GM12801 (cell line): ENCODE results near the gene RSU1.

Source experiments
- TF ChIP-seq, protein P1 (sequence below): IDR thresholded peaks from one replicate; pipeline ENCODE4 v1.5.1; 2011; ENCODE audit warnings: control low read depth; ENCODE audit not compliant: insufficient read length; ENCODE audit errors: extremely low read depth

Gene RSU1

DNA sequence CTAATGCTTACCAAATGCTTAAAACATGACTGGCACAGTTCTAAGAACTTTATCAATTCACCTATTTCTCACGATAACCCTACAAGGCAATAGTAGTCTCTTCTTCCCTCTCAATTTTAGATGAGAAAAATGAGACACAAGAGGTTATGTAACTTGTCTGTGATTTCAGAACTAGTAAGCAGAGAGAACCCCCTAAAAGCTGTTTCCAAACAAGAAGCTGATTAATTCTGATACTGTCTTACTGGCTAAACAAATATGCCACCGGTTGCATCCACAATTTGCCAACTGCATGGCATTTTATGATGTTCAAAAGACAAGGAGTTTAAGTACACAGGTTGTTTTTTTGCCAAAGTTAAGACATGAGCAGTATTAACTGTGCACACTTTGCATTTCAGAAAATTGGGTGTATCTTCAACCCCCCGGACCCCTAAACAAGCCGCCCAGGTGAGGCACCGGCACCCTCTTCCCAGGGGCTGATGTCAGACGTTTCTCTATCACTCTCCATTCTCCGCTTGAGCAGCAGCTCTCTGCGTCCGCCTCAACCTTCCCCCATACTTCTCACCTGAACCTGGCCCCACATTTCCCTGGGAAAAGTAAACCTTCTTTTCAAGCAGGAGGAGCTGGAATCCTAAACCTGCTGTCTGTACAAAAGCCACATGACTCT, 21.7 kb downstream of the RSU1 start:
- TF ChIP-seq, protein P1, sequence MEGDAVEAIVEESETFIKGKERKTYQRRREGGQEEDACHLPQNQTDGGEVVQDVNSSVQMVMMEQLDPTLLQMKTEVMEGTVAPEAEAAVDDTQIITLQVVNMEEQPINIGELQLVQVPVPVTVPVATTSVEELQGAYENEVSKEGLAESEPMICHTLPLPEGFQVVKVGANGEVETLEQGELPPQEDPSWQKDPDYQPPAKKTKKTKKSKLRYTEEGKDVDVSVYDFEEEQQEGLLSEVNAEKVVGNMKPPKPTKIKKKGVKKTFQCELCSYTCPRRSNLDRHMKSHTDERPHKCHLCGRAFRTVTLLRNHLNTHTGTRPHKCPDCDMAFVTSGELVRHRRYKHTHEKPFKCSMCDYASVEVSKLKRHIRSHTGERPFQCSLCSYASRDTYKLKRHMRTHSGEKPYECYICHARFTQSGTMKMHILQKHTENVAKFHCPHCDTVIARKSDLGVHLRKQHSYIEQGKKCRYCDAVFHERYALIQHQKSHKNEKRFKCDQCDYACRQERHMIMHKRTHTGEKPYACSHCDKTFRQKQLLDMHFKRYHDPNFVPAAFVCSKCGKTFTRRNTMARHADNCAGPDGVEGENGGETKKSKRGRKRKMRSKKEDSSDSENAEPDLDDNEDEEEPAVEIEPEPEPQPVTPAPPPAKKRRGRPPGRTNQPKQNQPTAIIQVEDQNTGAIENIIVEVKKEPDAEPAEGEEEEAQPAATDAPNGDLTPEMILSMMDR = no peak

DNA sequence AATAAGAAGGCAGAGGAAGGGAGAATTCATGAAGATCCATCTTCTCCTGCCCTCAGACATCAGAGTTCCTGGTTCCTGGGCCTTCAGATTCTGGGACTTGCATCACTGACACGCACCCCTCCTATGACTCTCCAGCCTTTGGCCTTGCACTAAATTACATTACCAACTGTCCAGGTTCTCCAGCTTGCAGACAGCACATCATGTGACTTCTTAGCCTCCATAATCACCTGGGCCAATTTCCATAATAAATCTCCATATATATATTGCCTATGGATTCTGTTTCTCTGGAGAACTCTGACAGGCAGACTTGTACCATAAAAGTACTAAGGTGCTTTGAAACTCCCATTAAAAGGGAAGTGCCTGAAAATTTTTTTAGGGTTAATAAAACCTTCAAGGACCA, 23.2 kb downstream of the RSU1 start:
- TF ChIP-seq, protein P1 = no peak

DNA sequence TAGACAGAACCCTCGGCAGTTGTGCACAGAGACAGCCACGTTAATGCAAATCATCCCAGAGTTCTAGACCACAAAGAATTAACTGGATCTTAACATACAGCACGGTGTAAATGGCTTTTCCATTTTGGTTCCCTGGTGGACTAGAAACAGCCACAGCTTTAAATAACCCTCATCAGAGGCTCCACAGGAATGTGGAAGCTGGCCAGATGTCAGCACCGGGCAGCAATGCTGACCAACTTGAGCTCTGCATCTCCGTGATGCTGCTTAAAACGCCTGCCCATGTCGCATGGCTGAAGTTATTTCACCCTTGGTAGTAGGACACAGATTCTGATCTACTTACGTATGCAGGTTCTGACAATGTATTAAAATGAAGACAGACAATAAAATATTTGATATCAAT, 24.5 kb downstream of the RSU1 start:
- TF ChIP-seq, protein P1 = no peak

DNA sequence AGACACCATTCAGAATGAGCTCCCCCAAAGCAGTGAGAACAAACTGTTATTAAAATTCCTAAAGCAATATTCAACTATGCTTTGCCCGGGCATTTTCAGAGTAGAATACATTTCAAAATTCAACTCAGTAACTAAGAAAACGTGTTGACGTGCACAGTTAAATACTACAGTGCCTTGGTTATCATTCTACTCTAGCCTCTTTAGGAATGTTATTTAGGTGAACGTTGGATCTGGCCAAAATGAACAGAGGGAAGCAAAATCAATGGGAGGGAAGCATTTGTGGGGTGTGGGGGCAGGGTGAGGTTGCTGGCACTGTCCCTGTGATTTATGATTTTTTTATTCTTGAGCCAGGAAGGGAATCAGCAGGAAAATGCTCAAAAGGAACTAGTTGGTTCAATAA, 27.5 kb downstream of the RSU1 start:
- TF ChIP-seq, protein P1 = no peak

- TF ChIP-seq, protein P1 = no peak
Observed at GRCh38 chr10:16789261-16789660, 28.0 kb downstream of the RSU1 start.

GRCh38 chr10:16788778-16789177, 28.4 kb downstream of the RSU1 start:
- TF ChIP-seq, protein P1 = no peak

- TF ChIP-seq, protein P1 = no peak
Observed at GRCh38 chr10:16788125-16788524, 29.1 kb downstream of the RSU1 start.
